A673 (cell line): ENCODE results near the gene CNNM2. TPM values are rescaled to one million over a fixed set of nuclear protein-coding genes. Genes with fewer than 3 reads are reported as not detected.

Experiments used
- BruUV-seq: library from RNA; stranded (reverse); fragments of 400-500 nt; replicated peaks from 2 replicates; lab custom pipeline; 2021; lab: Mats Ljungman, UMichigan
- CTCF ChIA-PET: fragments of 300-600 bp; sonication (Branson Sonifier 250); formaldehyde crosslinking; loops from one replicate; lab custom pipeline; 2022; ENCODE audit warnings: antibody characterized with exemption; lab: Charles Lee
- POLR2A ChIA-PET: fragments of 300-600 bp; sonication (Branson Sonifier 250); formaldehyde crosslinking; loops from one replicate; lab custom pipeline; 2022; ENCODE audit warnings: antibody characterized with exemption; ENCODE audit not compliant: low non-redundant PET; lab: Charles Lee
- DNase-seq: peaks from one replicate; pipeline ENCODE4 v3.0.0-alpha.2; 2015; ENCODE audit warnings: low spot score
- H3K27ac ChIP-seq: fragments of 200-600 bp; sonication (generic); 2 replicates; pipeline ENCODE4 v1.5.1; 2016; ENCODE audit warnings: mixed run types, low read depth, mild to moderate bottlenecking, mixed read lengths, antibody characterized with exemption, low read length; ENCODE audit not compliant: poor library complexity, severe bottlenecking
- H3K27me3 ChIP-seq: fragments of 200-600 bp; sonication (generic); replicated peaks from 2 replicates; pipeline ENCODE4 v1.6.1; 2017; ENCODE audit warnings: mixed run types, low read depth, mild to moderate bottlenecking, mixed read lengths, antibody characterized with exemption, low read length; ENCODE audit not compliant: insufficient read depth, poor library complexity
- H3K36me3 ChIP-seq: fragments of 200-600 bp; sonication (generic); 2 replicates; pipeline ENCODE4 v1.6.1; 2016; ENCODE audit warnings: mixed run types, mild to moderate bottlenecking, mixed read lengths, antibody characterized with exemption, low read length; ENCODE audit not compliant: insufficient read depth, poor library complexity, severe bottlenecking
- H3K4me1 ChIP-seq: fragments of 200-600 bp; sonication (generic); 2 replicates; pipeline ENCODE4 v1.6.1; 2017; ENCODE audit warnings: mixed run types, mild to moderate bottlenecking, mixed read lengths, antibody characterized with exemption, low read length; ENCODE audit not compliant: insufficient read depth, poor library complexity, severe bottlenecking
- H3K4me3 ChIP-seq: fragments of 200-600 bp; sonication (generic); 2 replicates; pipeline ENCODE4 v1.5.1; 2016; ENCODE audit warnings: low read depth, mixed run types, mild to moderate bottlenecking, mixed read lengths, low read length; ENCODE audit not compliant: poor library complexity, severe bottlenecking
- H3K9me3 ChIP-seq: fragments of 200-600 bp; sonication (generic); 2 replicates; pipeline ENCODE4 v1.6.1; 2016; ENCODE audit warnings: mixed run types, low read depth, mild to moderate bottlenecking, mixed read lengths, antibody characterized with exemption, low read length; ENCODE audit not compliant: poor library complexity, severe bottlenecking
- CTCF ChIP-seq: fragments of 300-800, 200-600 bp; sonication (generic); conservative IDR thresholded peaks from 2 replicates; pipeline ENCODE4 v1.5.1; 2017; ENCODE audit warnings: low read depth, mild to moderate bottlenecking, antibody characterized with exemption, low read length, moderate library complexity, mixed read lengths
- EZH2 ChIP-seq: fragments of 200-600 bp; sonication (generic); IDR thresholded peaks from 2 replicates; pipeline ENCODE4 v1.6.1; 2017; ENCODE audit warnings: borderline replicate concordance, low read depth, mild to moderate bottlenecking, mixed read lengths, antibody characterized with exemption, low read length; ENCODE audit not compliant: poor library complexity, severe bottlenecking
- intact Hi-C: fragments of 100-400 bp; cut with micrococcal nuclease; formaldehyde crosslinking; loops from one replicate; pipeline ENCODE4 v1.10.0; 2022; ENCODE audit not compliant: unreplicated experiment
- total RNA-seq: library from RNA; stranded (reverse); gene quantifications from 2 replicates; pipeline ENCODE4 v1.2.3, GENCODE V29; 2021

CNNM2 gene
- total RNA-seq, 1 experiment from 2014 or later, result 4.8 TPM

GRCh38 chr10:103072276-103072675, 154.2 kb downstream of the CNNM2 start:
- H3K27ac ChIP-seq, result no peak overlapping the region
- no peaks in the 10 kb centered on the region for H3K9me3 ChIP-seq
- no peak for TF ChIP-seq CTCF
- no peak for TF ChIP-seq EZH2
- no peaks in the 10 kb centered on the region for H3K36me3 ChIP-seq
- DNase-seq, result no peak
- ChIA-PET CTCF (no interaction called here), POLR2A (interaction anchor here (0.7 kb wide), 1 partner anchor 155 kb away, joined by 3 read pairs; no protein-coding TSS in a partner anchor)
- H3K27me3 ChIP-seq, result no peaks in the 10 kb centered on the region
- H3K4me3 ChIP-seq, result no peak overlapping the region
- intact Hi-C loops, result no loop called here
- H3K4me1 ChIP-seq, result no peaks in the 10 kb centered on the region
- BruUV-seq, result no TSS peak

GRCh38 chr10:103072891-103073290, 154.8 kb downstream of the CNNM2 start:
- BruUV-seq, result no TSS peak
- Histone ChIP-seq H3K27me3 (no peaks in the 10 kb centered on the region), H3K4me1 (no peaks in the 10 kb centered on the region), H3K4me3 (no peak overlapping the region), H3K36me3 (no peaks in the 10 kb centered on the region), H3K9me3 (no peaks in the 10 kb centered on the region), H3K27ac (no peak overlapping the region)
- TF ChIP-seq EZH2, result no peak
- no peak for TF ChIP-seq CTCF
- ChIA-PET CTCF (no interaction called here), POLR2A (interaction anchor here (0.7 kb wide), 1 partner anchor 156 kb away, joined by 3 read pairs; no protein-coding TSS in a partner anchor)
- intact Hi-C loops, result no loop called here
- DNase-seq, result no peak

GRCh38 chr10:103077020-103077419, 158.9 kb downstream of the CNNM2 start:
- intact Hi-C loops, result no loop called here
- no TSS peak for BruUV-seq
- ChIA-PET CTCF (no interaction called here), POLR2A (interaction anchor here (0.6 kb wide), 1 partner anchor 428 kb away, joined by 7 read pairs; no protein-coding TSS in a partner anchor)
- Histone ChIP-seq H3K9me3 (no peaks in the 10 kb centered on the region), H3K27ac (no peak overlapping the region), H3K36me3 (no peaks in the 10 kb centered on the region), H3K4me3 (no peak overlapping the region), H3K27me3 (no peaks in the 10 kb centered on the region), H3K4me1 (no peaks in the 10 kb centered on the region)
- TF ChIP-seq CTCF, result no peak
- DNase-seq, result no peak
